ENCODE results near the gene KLHDC8B. TPM values are rescaled to one million over a fixed set of nuclear protein-coding genes. Genes with fewer than 3 reads are reported as not detected.

KLHDC8B gene
- total RNA-seq, 2 donors from 2014 or later: 35.6 to 55.9 TPM

DNA sequence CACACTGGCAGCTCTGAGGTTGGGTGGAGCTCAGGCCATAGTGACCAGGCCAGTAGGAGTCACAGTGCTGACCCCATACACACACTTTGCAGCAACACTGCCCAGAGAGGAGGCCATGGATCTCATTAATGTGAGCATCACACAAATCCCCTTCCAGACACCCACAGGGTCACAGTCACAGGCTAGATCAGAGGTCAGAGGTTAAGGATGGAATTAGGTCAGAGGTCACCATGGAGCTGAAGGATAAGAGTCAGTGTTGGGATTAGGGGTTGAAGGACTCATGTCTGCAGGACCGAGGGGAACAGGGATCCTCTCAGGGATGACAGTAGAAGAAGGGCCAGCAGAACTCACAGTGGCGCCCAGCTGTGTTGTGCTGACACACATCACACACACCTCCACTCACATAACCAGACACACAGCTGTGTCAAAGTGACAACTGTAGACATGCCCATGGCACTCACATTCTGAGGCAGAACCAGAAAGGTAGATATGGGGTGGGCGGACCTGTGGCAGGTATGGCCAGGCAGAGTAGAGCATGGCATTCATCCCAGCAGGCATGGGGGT is 18.0 kb upstream of the KLHDC8B start:
- ATAC-seq (no peak), DNase-seq (no peak)
- intact Hi-C loops (cut with DNase I): no loop called here

DNA sequence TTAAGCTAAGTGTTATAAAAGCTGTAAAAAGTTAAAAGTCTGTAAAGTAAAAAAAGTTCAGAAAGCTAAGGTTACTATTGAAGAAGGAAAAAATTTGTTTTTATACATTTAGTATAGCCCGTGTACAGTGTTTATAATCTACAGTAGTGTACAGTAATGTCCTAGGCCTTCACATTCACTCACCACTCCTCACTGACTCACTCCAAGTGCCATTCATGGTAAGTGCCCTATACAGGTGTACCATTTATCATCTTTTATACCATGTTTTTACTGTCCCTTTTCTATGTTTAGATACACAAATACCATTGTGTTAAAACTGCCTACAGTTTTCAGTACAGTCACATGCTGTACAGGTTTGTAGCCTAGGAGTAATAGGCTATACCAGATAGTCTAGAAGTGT is 14.1 kb upstream of the KLHDC8B start:
- intact Hi-C loops (cut with DNase I): no loop called here
- DNase-seq: no peak
- no peak for ATAC-seq

DNA sequence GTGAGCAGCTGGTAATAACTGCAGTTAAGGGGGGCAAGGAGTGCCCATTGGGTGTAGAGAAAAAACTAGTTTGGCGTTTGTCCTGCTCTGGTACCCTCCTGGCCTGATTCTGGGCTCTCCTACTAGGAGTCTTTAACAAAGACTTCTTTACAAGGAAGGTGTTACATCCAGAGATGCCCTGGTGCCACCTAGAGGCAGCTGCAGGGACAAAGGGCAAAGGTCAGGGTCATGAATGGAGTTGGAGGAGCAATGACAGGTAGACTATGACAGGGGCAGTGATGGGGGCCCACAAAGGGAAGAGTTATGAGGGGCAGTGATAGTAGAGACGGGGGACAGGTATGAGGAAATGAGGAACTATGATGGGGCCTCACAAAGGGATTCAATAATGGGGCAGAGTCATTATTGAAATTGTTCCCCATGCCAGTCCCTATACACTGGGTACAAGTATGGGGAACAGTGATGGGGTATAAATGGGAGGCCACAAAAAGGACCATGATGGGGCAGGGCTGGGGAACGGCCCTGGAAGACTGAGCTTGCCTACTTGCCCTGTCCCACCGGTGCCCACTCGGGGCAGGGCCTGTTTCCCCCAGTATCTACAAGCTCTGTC is 13.2 kb upstream of the KLHDC8B start:
- peak; percentile 28 to 30 for ATAC-seq
- no peak for DNase-seq
- intact Hi-C loops (cut with DNase I): no loop called here

DNA sequence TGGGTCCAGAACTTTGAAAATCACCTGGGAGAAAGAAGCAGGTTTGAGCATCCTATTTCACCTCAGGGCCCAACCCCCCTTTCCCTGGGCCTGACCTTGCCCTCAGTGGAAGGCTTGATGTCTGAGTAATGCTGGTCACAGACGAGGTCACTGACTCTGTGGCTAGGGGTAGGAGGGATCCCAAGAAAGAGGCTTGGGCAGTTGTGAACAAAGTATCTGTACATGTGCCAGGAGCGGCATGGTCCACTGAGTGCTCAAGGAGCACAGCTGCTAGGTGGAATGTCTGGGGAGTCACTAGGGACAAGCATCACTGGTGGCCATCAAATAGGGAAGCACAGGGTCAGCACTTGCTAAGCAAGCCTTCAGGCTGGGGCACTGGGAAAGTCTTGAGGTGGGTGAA is 12.6 kb upstream of the KLHDC8B start:
- intact Hi-C loops (cut with DNase I): no loop called here
- ATAC-seq (peak in 1 of 2 donors; percentile 11), DNase-seq (no peak)

DNA sequence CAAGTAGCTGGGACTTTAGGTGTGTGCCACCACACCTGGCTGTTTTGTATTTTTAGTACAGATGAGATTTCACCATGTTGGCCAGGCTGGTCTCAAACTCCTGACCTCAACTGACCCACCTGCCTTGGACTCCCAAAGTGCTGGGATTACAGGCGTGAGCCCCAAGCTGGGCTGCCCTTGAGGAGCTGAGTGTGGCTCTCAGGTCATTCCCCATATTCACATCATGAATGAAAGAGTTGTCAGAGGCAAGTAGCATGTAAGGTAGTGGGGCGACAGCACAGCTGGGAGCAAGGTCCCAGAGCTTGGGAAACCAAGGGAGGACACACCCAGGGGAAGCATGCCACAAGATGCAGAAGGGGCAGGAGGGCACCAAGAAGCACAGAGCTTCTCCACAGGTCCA is 10.2 kb upstream of the KLHDC8B start:
- intact Hi-C loops (cut with DNase I): no loop called here
- DNase-seq (no peak), ATAC-seq (no peak)

DNA sequence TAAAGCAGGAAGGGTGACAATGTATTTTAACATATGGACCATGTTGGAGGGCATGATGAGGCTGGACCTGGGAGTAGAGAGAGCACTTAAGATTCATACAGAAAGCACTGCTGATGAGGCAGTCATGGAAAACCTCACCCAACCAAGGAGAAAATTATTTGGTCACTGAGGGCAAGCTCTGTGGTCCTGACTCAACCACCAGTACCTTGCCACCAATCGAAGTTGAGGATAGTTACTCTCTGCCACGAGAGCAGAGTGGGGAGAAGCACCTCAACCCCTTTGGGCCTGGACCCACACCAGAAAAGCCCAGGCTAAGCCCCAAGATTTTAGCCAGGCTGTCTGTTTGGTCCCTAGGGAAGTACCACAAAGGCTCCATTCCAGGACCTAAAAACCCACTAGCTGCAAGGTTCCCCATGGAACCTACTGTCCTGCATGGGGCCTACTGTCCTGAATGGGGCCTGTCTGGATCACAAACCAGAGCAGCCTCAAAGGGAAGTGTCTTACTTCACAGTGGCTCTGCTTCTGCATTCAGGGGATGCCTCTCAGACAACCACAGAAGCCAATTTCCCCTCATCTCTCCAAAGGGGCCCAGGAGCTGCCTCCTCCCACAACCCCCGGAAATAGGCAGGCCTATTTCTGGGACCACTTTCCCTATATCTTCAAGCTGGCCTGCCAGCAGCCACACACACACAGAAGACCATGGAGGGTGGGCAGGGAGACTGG is 9.4 kb upstream of the KLHDC8B start:
- ATAC-seq (no peak), DNase-seq (no peak)
- intact Hi-C loops (cut with DNase I): no loop called here

DNA sequence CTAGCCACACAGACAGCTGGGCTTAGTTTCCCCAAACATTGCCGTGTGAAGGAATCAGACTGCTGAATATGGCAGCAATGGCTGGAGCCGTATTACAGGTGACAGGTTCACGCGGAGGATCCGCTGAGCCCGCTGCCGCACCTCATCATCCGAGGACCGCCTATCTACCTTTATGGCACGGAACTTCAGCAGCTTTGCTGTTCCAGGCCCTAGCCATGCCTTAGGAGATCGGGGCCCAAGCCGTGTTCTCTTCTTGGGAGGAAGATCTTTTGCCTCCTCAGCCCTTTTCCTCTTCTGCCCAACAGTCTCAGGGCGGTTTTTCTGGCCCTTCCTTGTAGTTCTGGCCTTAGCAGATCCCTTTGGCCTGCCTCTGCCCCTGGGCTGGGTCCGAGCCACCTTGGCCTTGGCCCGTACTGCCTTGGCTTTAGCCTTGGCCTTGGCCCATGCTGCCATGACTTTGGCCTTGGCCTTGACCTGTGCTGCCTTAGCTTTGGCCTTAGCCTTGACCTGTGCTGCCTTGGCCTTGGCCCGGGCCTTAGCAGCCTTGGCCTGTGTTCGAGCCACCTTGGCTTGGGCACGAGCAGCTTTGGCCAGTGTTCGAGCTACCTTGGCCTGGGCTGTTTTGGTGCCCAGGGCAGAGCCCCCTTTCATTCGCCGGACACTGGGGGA is 8.5 kb upstream of the KLHDC8B start:
- intact Hi-C loops (cut with DNase I): no loop called here
- ATAC-seq (no peak), DNase-seq (no peak)

DNA sequence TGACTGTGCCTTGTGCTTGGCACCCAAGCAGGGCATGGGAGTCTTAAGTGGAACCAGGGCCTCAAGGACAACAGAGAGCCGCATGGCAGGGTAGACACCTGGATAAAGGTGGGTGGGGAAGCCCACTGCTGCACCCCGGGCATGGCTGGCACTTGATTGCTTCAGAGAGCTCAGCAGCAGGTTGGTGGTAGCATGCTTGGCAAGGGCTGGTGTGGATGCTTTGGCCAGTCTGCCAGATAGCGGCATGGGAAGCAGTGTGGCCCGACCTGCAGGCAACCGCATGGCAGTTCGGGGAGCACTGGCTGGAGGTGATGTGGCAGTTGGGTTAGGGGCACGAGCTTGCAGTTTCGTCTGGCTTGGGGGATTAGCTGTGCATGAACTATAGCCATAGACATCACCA is 7.8 kb upstream of the KLHDC8B start:
- intact Hi-C loops (cut with DNase I): no loop called here
- ATAC-seq: no peak
- no peak for DNase-seq

DNA sequence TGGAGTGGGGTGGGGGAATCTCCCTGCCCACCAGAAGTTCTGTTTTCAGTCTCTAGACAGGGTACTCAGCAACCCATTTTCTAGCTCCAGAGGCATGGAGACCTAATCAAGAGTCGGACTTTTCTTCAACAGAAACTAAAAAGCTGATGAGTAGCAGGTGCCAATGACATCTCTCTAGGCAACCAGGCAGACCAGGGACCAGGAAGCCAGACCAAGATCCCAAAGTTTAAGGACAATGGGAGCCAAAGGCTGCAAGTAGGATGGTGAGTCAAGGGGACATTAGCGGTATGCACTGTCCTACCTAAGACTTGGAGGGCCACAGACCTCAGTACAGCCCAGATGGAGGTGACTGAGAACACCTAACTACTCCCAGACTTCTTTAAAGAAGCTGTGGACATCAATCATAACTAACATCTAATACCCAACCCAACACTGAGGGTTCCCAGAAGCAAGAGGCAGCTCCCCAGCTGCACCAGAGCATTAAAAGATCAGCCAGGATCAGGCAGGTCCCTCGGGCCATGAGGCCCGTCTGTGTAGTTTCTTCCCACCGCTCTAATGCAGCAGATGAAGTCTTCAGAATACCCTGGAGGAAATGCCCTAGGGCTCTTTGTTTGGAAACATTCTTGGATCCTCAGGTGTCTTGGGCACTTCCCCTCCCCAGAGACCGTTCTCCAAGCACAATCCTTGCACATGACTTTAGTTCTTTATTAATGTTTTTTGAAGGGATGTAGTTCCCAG is 6.2 kb upstream of the KLHDC8B start:
- ATAC-seq: no peak
- intact Hi-C loops (cut with DNase I): no loop called here
- DNase-seq: no peak

DNA sequence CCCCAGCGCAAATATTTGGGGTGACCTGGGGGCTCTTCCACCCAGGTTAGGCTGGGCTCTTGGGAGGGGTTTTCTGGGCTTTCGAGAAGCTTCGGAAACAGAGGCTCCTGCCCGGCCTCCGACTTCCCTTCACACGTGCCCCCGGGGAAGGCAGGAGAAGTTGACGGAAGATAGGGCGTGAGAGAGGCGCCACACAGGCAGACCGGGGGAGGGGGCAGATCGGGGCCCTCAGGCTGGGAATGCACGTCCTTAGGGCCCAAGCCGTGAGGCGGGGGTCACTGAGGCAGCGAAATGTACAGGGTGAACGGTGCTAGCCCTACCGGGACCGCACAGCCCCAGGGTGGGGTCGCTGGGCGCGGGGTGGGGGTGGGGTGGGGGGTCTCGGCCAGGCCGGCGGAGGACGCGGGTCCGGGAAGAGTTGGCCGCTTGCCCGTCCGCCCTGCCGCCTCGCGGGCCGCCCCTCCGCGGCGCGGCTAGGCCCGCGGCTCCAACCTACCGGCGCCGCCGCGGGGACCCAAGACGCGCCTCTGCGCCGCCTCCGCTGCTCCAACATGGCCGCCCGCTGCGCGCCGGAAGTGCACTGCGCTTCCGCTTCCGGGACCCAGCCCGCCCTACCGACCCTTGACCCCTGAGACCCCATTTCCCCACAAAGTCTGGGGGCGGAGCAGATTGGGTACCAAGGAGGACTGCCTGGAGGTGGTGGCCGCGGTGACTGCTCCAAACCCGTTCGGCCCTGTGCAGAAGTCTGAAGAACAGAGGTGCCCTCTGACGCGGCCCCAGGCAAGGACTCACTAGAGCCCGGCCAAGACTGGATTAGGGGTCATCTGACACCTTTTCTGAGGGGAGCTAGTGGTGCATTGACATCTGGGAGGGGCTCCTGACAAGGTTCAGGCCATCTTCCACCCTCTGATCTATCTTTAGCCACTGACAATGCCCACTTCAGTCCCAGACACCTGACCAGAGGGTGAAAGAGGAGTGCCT is 5.3 kb upstream of the KLHDC8B start, which contains the start of gene CCDC71:
TSS of gene CCDC71 (minus strand) at position 561 of the 981 bp plus-strand sequence. CDS start 2,123 bp downstream, outside the sequence.
- intact Hi-C loops (cut with DNase I): no loop called here
- DNase-seq (peak; percentile 87), ATAC-seq (peak; percentile 77 to 87)

DNA sequence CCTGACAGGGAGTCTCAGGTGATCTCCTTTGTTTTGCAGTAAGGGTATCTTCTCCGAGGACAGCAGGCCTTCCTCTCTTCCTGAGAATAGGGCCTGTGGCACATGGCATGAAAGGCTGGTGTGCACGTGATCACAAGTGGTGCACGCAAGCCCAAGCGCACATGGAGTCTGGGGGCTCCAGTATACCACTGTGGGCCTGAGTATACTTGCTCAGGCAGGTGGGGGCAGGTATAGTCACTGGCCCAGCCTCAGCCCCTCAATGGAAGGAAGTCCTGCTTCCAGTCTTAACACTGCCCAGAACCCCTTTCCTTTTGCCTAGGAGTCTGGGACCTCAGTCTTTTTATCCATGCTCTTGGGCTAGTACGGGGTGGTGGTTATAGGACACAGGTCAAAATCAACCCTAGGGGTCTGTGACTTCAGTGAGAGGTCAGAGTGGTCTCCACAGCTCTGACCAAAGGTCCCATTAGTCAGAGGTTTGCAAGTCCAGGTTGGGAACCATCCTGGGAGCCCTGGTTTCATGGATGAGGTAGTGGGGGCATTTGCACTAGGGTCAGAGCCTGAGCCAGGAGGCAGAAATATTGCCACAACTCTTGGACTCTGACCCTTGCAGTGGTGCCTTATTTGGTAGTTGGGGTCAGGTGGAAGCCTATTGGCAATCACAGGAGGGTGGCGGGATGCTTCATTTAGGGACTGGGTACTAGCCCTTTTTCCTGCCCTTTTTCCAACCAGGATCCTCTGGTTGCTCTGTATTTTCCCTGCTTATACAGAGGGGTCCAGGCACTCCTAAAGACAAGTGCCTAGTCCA is 4.4 kb upstream of the KLHDC8B start:
- intact Hi-C loops (cut with DNase I): no loop called here

DNA sequence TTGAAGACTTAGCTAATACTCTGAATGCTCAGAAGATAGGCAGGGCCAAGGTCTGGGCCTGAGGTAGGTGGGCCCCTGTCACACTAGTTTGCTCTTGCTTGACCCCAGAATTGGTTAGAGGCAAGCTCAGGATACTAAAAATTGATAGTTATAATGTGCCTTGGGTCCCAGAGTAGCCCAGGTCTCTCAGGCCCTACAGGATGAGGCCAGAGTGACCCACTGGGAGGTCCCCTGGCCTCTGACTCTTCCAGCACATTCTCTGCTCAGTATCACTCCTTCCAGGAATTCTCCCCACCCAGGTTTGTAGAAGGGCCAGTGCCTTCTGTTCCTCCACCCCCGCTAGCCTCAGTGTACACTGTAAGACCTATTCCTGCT is 667 bp upstream of the KLHDC8B start:
- ATAC-seq (no peak), DNase-seq (no peak)
- intact Hi-C loops (cut with DNase I): loop anchor here (2.0 to 5.0 kb wide), 3 partner anchors 107 to 278 kb away; partner anchors contain the start of gene C3orf62 (in 2 of the 2)

More for the DNA sequence above, 4.4 kb upstream of the KLHDC8B start:
- ATAC-seq (no peak), DNase-seq (no peak)

DNA sequence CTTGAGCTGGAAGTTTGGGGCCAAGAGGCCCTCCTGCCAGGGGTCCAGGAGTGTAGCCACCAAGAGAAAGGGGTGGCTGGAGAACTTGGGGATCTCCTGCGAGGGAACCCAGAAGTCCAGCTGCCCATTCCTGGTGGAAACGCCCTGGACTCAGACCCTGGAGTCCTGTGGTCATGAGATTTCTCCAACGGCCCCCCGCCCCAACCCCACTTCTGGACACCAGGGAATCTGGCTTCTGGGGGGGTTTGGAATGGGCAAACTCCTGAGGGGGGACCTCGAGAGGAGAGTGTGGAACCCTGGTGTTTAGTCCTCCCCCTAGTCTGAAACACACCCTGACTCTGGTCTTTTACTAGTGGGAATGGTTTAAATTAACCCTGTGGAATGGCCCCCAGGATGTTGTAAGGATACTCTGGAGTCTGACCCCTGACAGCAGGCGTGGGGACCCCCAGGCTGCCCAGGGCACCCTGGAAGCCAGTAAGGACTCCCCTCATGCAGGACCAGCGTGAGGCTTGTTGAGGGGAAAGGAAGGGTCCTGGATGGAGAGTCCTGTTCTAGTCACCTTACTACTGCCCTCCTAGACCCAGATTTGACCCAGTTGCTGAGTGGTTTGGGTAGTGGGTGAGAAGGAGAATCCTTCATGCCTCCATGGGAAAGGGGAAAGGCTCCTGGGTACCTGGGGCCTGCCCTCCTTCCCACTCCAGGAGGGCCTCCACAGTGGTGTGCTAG is 540 bp downstream of the KLHDC8B start:
- ATAC-seq (peak; percentile 1), DNase-seq (no peak)
- intact Hi-C loops (cut with DNase I): loop anchor here (2.0 to 5.0 kb wide), 3 partner anchors 105 to 277 kb away; partner anchors contain the start of gene C3orf62 (in 2 of the 2)

DNA sequence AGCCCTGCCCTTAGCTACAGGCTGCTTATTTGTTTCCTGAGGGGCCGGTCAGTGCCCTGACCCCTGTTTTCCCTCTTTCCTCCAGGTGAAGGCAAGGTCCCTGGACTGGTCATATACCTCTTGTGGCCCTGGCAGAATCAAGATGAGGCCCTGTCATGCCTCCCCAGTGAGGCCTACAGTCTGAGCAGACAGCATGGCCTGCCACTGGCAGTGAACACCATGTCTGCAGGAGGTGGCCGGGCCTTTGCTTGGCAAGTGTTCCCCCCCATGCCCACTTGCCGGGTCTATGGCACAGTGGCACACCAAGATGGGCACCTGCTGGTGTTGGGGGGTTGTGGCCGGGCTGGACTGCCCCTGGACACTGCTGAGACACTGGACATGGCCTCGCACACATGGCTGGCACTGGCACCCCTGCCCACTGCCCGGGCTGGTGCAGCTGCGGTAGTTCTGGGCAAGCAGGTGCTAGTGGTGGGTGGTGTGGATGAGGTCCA is 1.2 kb downstream of the KLHDC8B start:
- intact Hi-C loops (cut with DNase I): loop anchor here (5.0 kb wide), 2 partner anchors 105 to 125 kb away; partner anchors contain the start of gene C3orf62 (in 2 of the 2)
- no peak for DNase-seq

DNA sequence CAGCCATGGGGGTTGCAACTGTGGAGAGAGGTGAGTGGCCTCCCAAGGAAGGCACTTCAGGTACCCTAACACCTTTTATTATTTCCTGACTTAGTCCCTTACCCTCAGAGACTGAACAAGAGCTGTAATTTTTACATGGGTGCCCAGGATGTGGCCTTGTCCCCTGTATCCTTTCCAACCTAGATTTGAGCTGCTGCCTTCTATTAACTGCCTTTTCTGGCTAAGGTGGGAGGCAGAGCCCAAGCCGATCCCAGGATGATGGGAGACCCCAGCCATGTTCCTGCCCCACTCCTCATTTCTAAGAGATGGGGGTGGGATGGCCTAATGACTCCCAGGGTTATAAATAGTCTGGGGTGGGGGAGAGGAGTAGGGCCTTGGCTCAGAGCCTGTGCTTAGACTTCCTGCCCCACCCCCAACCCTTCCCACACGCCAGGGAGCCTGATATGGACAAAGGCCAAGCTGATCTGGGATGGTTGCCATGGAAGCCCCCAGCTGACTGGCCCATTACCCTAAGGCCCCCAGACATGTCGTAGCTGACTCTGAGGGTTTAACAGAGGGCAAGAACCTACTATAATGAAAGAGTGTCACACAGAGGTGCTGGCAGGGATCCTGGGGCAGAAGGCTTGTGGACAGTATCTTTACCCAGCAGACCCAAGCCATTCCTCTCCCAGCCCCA is 1.9 kb downstream of the KLHDC8B start:
- DNase-seq: peak; percentile 71
- ATAC-seq: peak; percentile 32 to 47
- intact Hi-C loops (cut with DNase I): loop anchor here (5.0 kb wide), 2 partner anchors 104 to 124 kb away; partner anchors contain the start of gene C3orf62 (in 2 of the 2)

More for the DNA sequence above, 1.2 kb downstream of the KLHDC8B start:
- no peak for ATAC-seq

DNA sequence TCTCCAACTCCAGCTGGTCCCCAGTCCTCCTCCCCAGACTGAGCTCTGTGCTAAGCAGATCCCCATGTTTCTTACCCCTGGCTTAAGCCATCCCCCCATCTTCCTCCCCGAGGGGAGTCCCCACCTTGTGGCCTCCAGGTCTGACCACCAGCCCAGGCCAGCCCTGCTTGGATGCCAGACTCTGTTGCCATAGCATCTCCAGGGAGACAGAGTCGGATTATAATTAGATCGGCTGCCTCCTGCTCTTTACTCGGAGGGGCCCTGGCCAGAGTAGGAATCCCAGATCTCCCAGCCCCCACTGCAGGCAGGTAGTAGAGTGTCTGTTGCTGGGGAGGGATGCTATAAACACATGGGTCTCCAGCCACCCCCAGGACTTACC is 2.4 kb downstream of the KLHDC8B start:
- ATAC-seq (peak; percentile 2 to 14), DNase-seq (no peak)
- intact Hi-C loops (cut with DNase I): loop anchor here (5.0 kb wide), 2 partner anchors 104 to 124 kb away; partner anchors contain the start of gene C3orf62 (in 2 of the 2)

Data from left cardiac atrium (tissue), 4 donors.